Adrenal gland (tissue), 12 donors: ENCODE data around the gene NADSYN1. TPM values are rescaled to one million over a fixed set of nuclear protein-coding genes. Genes with fewer than 3 reads are reported as not detected.

Experiments used
- DNase-seq, 7 donors: peaks; one replicate each; pipeline ENCODE4 v3.0.0-alpha.2; 2019 to 2020
- H3K27ac ChIP-seq, 5 donors: fragments of 200-600 bp; sonication (generic) in 4 of 5; 1 replicate in 3 of 5; 2 replicates in 2 of 5; pipeline versions ENCODE4 v1.5.1 to v1.8.0; 2016 to 2020; ENCODE audit warnings: mild to moderate bottlenecking in 1 of 5
- H3K27me3 ChIP-seq: fragments of 200-600 bp; 2 replicates; pipeline ENCODE4 v1.8.0; 2021
- H3K36me3 ChIP-seq, 2 donors: fragments of 200-600 bp; replicated peaks in 1 of 2; 1 replicate in 1 of 2; 2 replicates in 1 of 2; pipeline versions ENCODE4 v1.5.1 to v1.8.0; 2018 to 2022
- H3K4me1 ChIP-seq, 2 donors: fragments of 200-600 bp; replicated peaks in 1 of 2; 1 replicate in 1 of 2; 2 replicates in 1 of 2; pipeline versions ENCODE4 v1.5.1 to v1.8.0; 2018 to 2021
- H3K4me3 ChIP-seq, 4 donors: fragments of 200-600 bp; sonication (generic) in 3 of 4; one replicate each; pipeline ENCODE4 v1.5.1; 2016 to 2018
- H3K9me3 ChIP-seq, 3 donors: fragments of 200-600 bp; sonication (generic) in 1 of 3; replicated peaks in 1 of 3; 1 replicate in 2 of 3; 2 replicates in 1 of 3; pipeline versions ENCODE4 v1.5.1 to v1.8.0; 2016 to 2021
- CTCF ChIP-seq, 6 experiments: fragments of 450-650 bp in 4 of 6; fragments of 200-600 bp in 2 of 6; sonication (generic) in 1 of 6; IDR thresholded peaks; 1 replicate in 5 of 6; 2 replicates in 1 of 6; pipeline versions ENCODE4 v1.5.1 to v1.8.0; 2016 to 2021; ENCODE audit warnings: antibody characterized with exemption in 6 of 6, mild to moderate bottlenecking in 2 of 6, moderate library complexity in 1 of 6
- POLR2A ChIP-seq, 2 donors: fragments of 450-650 bp; IDR thresholded peaks; one replicate each; pipeline ENCODE4 v1.6.1; 2017; ENCODE audit warnings: antibody characterized with exemption in 2 of 2, mild to moderate bottlenecking in 2 of 2, moderate library complexity in 1 of 2
- WGBS, 4 donors: extraction: QIAGEN DNeasy Blood & Tissue Kit in 2 of 4; methylation state at CpG; one replicate each; pipeline versions ENCODE4 v1.1.5 to v1.1.7; 2013 to 2017; 5-methylcytosine and 5-hydroxymethylcytosine counted together
- intact Hi-C, 2 donors: fragments of 100-400 bp; cut with DNase I; formaldehyde crosslinking; loops; one replicate each; pipeline versions ENCODE4 v1.14.1 to v1.15.0; 2022 to 2023
- polyA plus RNA-seq, 3 donors: library from polyadenylated mRNA; stranded (reverse); fragments of 200-250 nt in 2 of 3; fragments of 350-450 nt in 1 of 3; fragmentation: Illumina TruSeq in 1 of 3; extraction: RNeasy Lipid Tissue Mini Kit (QIAGEN cat#74804) in 1 of 3; gene quantifications; one replicate each; pipeline ENCODE4 v1.2.3, GENCODE V29; 2013 to 2014
- total RNA-seq, 9 donors: library from RNA; depleted of rRNA in 4 of 9; stranded (reverse); fragments of >200 nt in 4 of 9; fragments of 120-200 nt in 1 of 9; fragmentation: NEBNext Ultra II Directional in 1 of 9; extraction: Animal tissue kit (Norgen Biotek cat#: 25700) in 1 of 9; gene quantifications; one replicate each; pipeline versions ENCODE4 v1.1.0 to v1.2.4, GENCODE V29; 2013 to 2023
- donor health status: healthy with polysubstance abuse.
- donor health status: Bipolar disorder and iron deficiency.
- donor health status: DM: yes; HTN: yes; CAD: no.
- donor health status: DM: no; HTN: no; CAD: no.
- donor health status: DM: no; HTN: no; CAD: no.
- donor health status: DM: yes; HTN: yes; CAD: no.

Gene NADSYN1
- total and polyA plus RNA-seq, 12 donors: 37.1 to 128 (median 58.5) TPM

- Histone ChIP-seq H3K27me3 (no peaks in the 10 kb centered on the region), H3K4me3 (no peak overlapping the region), H3K4me1 (no peaks in the 10 kb centered on the region), H3K27ac (no peak overlapping the region), H3K9me3 (no peaks in the 10 kb centered on the region), H3K36me3 (peaks cover 0 to 9% of the 10 kb centered on the region in 2 donors)
- DNase-seq: no peak
- 84 to 96% (median 92%) methylated on average over 6 of the region's 6 CpGs for WGBS, 4 donors
- no peak for TF ChIP-seq CTCF (IDR thresholded peaks at IDR 0.05)
- no peak for TF ChIP-seq POLR2A (IDR thresholded peaks at IDR 0.05)
- intact Hi-C loops: no loop called here
Measured at GRCh38 chr11:71467164-71467563, 14.2 kb downstream of the NADSYN1 start.

- DNase-seq: no peak
- Histone ChIP-seq H3K4me1 (no peaks in the 10 kb centered on the region), H3K9me3 (no peaks in the 10 kb centered on the region), H3K27ac (no peak overlapping the region), H3K27me3 (no peaks in the 10 kb centered on the region), H3K36me3 (peaks cover 0 to 40% of the 10 kb centered on the region in 2 donors), H3K4me3 (no peak overlapping the region)
- no peak for TF ChIP-seq POLR2A (IDR thresholded peaks at IDR 0.05)
- no peak for TF ChIP-seq CTCF (IDR thresholded peaks at IDR 0.05)
- intact Hi-C loops: no loop called here
- 71 to 85% (median 79%) methylated on average over 4 to 6 of the region's 6 CpGs for WGBS, 4 donors
Measured at GRCh38 chr11:71470946-71471345, 17.9 kb downstream of the NADSYN1 start.

DNA sequence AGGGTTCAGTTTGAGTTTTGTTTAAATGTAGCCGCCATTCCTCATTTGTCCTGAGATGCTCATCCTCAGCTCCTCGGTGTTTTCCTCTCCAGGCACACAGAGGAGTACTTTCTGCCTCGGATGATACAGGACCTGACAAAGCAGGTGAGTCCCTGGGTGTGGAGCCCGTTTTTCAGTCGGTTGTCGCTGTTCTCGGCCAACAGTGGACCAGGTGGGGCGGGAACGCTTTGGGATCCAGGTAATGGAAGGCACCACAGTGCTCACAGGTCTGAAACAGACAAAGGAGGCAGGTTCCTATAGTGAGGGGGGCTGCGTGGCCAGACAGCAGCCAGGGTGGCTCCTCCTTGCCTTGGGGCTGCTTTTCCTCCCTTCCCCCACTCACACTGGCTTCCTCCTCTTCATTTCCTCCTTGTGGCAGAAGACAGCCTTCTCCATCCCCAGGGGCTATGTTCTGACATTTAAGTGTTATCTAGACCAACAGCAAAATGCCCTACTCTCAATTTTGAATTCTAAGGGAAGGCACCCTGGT, 19.4 kb downstream of the NADSYN1 start:
- no peaks in the 10 kb centered on the region for H3K27me3 ChIP-seq
- no peak overlapping the region for H3K27ac ChIP-seq
- DNase-seq: no peak
- no peak overlapping the region for H3K4me3 ChIP-seq
- H3K9me3 ChIP-seq: no peaks in the 10 kb centered on the region
- peaks cover 0 to 52% of the 10 kb centered on the region in 2 donors for H3K36me3 ChIP-seq
- H3K4me1 ChIP-seq: no peaks in the 10 kb centered on the region
- TF ChIP-seq POLR2A (IDR thresholded peaks at IDR 0.05): no peak
- TF ChIP-seq CTCF (IDR thresholded peaks at IDR 0.05): no peak
- intact Hi-C loops: no loop called here
- 90 to 98% (median 92%) methylated on average over 10 of the region's 10 CpGs for WGBS, 4 donors

- Histone ChIP-seq H3K36me3 (peaks cover 0 to 55% of the 10 kb centered on the region in 2 donors), H3K27me3 (no peaks in the 10 kb centered on the region), H3K4me1 (no peaks in the 10 kb centered on the region), H3K4me3 (no peak overlapping the region), H3K27ac (no peak overlapping the region), H3K9me3 (no peaks in the 10 kb centered on the region)
- TF ChIP-seq POLR2A (IDR thresholded peaks at IDR 0.05) (no peak), CTCF (IDR thresholded peaks at IDR 0.05) (no peak)
- intact Hi-C loops: no loop called here
- 92 to 96% (median 95%) methylated on average over 18 to 33 of the region's 33 CpGs for WGBS, 4 donors
- DNase-seq: no peak
Measured at GRCh38 chr11:71472941-71473792, 20.2 kb downstream of the NADSYN1 start.
